Psoas muscle (tissue), 8 donors: ENCODE data around the gene KRT14. TPM values are rescaled to one million over a fixed set of nuclear protein-coding genes. Genes with fewer than 3 reads are reported as not detected.

Source experiments
- ATAC-seq, 4 donors: fragments of 200-7000 bp; cut with Tn5 transposase; one replicate each; pipeline ENCODE4 v1.9.1; 2020; ENCODE audit warnings: moderate library complexity in 3 of 4, mild to moderate bottlenecking in 2 of 4
- DNase-seq, 2 donors: peaks; one replicate each; pipeline ENCODE4 v3.0.0-alpha.2; 2020
- H3K27ac ChIP-seq: fragments of 200-600 bp; one replicate; pipeline ENCODE4 v1.8.0; 2022
- H3K27me3 ChIP-seq, 3 donors: fragments of 200-600 bp in 1 of 3; one replicate each; pipeline versions ENCODE4 v1.6.1 to v1.8.0; 2013 to 2022; ENCODE audit warnings: low read length in 2 of 3, mild to moderate bottlenecking in 2 of 3, moderate library complexity in 1 of 3; ENCODE audit not compliant: insufficient read depth in 3 of 3
- H3K36me3 ChIP-seq, 2 donors: fragments of 200-600 bp in 1 of 2; one replicate each; pipeline versions ENCODE4 v1.6.1 to v1.8.0; 2013 to 2022; ENCODE audit warnings: low read depth in 1 of 2, mild to moderate bottlenecking in 1 of 2, moderate library complexity in 1 of 2; ENCODE audit not compliant: insufficient read depth in 1 of 2
- H3K4me1 ChIP-seq: fragments of 200-600 bp; one replicate; pipeline ENCODE4 v1.8.0; 2022
- H3K4me3 ChIP-seq: fragments of 200-600 bp; one replicate; pipeline ENCODE4 v1.8.0; 2022; ENCODE audit warnings: mild to moderate bottlenecking
- H3K9me3 ChIP-seq: fragments of 200-600 bp; one replicate; pipeline ENCODE4 v1.8.0; 2022
- CTCF ChIP-seq: fragments of 200-600 bp; IDR thresholded peaks from one replicate; pipeline ENCODE4 v1.8.0; 2022; ENCODE audit warnings: antibody characterized with exemption
- WGBS, 3 donors: extraction: QIAGEN DNeasy Blood & Tissue Kit; methylation state at CpG; one replicate each; pipeline versions ENCODE4 v1.1.6 to v1.1.7; 2013; 5-methylcytosine and 5-hydroxymethylcytosine counted together
- intact Hi-C, 2 donors: fragments of 100-400 bp; cut with DNase I; formaldehyde crosslinking; loops; one replicate each; pipeline versions ENCODE4 v1.11.0 to v1.14.2; 2022
- polyA plus RNA-seq, 3 donors: library from polyadenylated mRNA; stranded (reverse); fragments of 200-250 nt; gene quantifications; one replicate each; pipeline ENCODE4 v1.2.3, GENCODE V29; 2013
- total RNA-seq, 4 donors: library from RNA; stranded (reverse); fragmentation: NEBNext Ultra II Directional in 2 of 4; extraction: Animal tissue kit (Norgen Biotek cat#: 25700) in 2 of 4; gene quantifications; one replicate each; pipeline versions ENCODE4 v1.2.1 to v1.2.4, GENCODE V29; 2021 to 2023
- donor health status: healthy with polysubstance abuse.
- donor health status: DM: no; HTN: no; CAD: no; lungs with moderate emphysema.
- donor health status: Bipolar disorder and iron deficiency.
- donor health status: healthy.
- donor health status: DM: yes; HTN: yes; CAD: no.
- donor health status: DM: no; HTN: no; CAD: no.
- donor health status: DM: no; HTN: no; CAD: no.
- donor health status: DM: yes; HTN: yes; CAD: no.

Gene KRT14
- total and polyA plus RNA-seq, 7 donors: 0.03 to 0.54 (median 0.17) TPM; not detected in 2

GRCh38 chr17:41556931-41557330 lies 29.8 kb downstream of the KRT14 start:
- Histone ChIP-seq H3K9me3 (no peaks in the 10 kb centered on the region), H3K4me3 (no peak overlapping the region), H3K27ac (no peak overlapping the region), H3K4me1 (no peaks in the 10 kb centered on the region), H3K27me3 (peaks cover 0 to 9% (median 2%) of the 10 kb centered on the region in 3 donors), H3K36me3 (no peaks in the 10 kb centered on the region)
- 36 to 62% (median 45%) methylated on average over 9 of the region's 9 CpGs for WGBS, 3 donors
- no peak for ATAC-seq
- no peak for DNase-seq
- TF ChIP-seq CTCF: no peak
- intact Hi-C loops: loop anchor here in 1 of 2 donors (10.0 kb wide), 1 partner anchor 652 kb away; no protein-coding TSS in a partner anchor

GRCh38 chr17:41556306-41556705 lies 30.4 kb downstream of the KRT14 start:
- Histone ChIP-seq H3K27ac (no peak overlapping the region), H3K4me3 (no peak overlapping the region), H3K4me1 (no peaks in the 10 kb centered on the region), H3K9me3 (no peaks in the 10 kb centered on the region), H3K27me3 (peaks cover 0 to 9% (median 2%) of the 10 kb centered on the region in 3 donors), H3K36me3 (no peaks in the 10 kb centered on the region)
- WGBS, 3 donors: 62 to 75% (median 64%) methylated on average over 5 of the region's 5 CpGs
- ATAC-seq: no peak
- TF ChIP-seq CTCF: no peak
- no peak for DNase-seq
- intact Hi-C loops: loop anchor here in 1 of 2 donors (10.0 kb wide), 1 partner anchor 652 kb away; no protein-coding TSS in a partner anchor

GRCh38 chr17:41555105-41555887 lies 31.4 kb downstream of the KRT14 start:
- Histone ChIP-seq H3K27ac (no peak overlapping the region), H3K27me3 (peaks cover 0 to 9% (median 2%) of the 10 kb centered on the region in 3 donors), H3K4me3 (no peak overlapping the region), H3K4me1 (no peaks in the 10 kb centered on the region), H3K36me3 (no peaks in the 10 kb centered on the region), H3K9me3 (no peaks in the 10 kb centered on the region)
- WGBS, 3 donors: 72 to 83% (median 74%) methylated on average over 5 of the region's 5 CpGs
- DNase-seq (no peak), ATAC-seq (no peak)
- intact Hi-C loops: loop anchor here in 1 of 2 donors (10.0 kb wide), 1 partner anchor 650 kb away; no protein-coding TSS in a partner anchor
- no peak for TF ChIP-seq CTCF

- Histone ChIP-seq H3K9me3 (no peaks in the 10 kb centered on the region), H3K27me3 (peaks cover 0 to 9% (median 2%) of the 10 kb centered on the region in 3 donors), H3K36me3 (no peaks in the 10 kb centered on the region), H3K4me1 (peaks cover under 1% of the 10 kb centered on the region), H3K4me3 (no peak overlapping the region), H3K27ac (no peak overlapping the region)
- DNase-seq (no peak), ATAC-seq (no peak)
- 74 to 79% (median 74%) methylated on average over 8 of the region's 8 CpGs for WGBS, 3 donors
- no peak for TF ChIP-seq CTCF
- intact Hi-C loops: loop anchor here in 1 of 2 donors (10.0 kb wide), 1 partner anchor 649 kb away; no protein-coding TSS in a partner anchor
These were observed 32.6 kb downstream of the KRT14 start for GRCh38 chr17:41553987-41554680.
